ENCODE data around the gene SLAMF1. TPM values are rescaled to one million over a fixed set of nuclear protein-coding genes. Genes with fewer than 3 reads are reported as not detected.

Gene SLAMF1
- total RNA-seq, 1 donor from 2014 or later, result not detected

DNA sequence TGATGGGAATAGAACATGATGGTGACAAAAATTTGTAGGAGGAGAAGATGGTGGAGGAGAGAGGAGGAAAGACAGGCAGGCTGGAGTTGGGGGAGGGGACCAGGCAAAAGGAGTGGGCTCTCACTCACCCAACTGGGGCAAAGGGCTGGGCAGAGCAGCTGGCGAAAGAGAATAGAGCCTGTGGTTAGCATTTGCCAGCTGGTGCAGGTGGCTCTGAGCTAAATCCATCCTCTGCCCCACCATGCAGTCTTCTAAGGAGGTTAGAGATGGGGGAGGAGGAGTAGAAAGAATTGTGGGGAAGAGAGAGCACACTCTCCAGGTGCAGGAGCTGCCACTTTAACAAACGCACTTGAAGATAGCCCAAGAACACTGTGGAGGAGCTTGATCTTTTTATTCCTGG is 27.6 kb upstream of the SLAMF1 start:
- H3K4me3 ChIP-seq (ENCODE audit: insufficient read depth, low read depth, low read length), result no peak overlapping the region
- TF ChIP-seq, protein P1, sequence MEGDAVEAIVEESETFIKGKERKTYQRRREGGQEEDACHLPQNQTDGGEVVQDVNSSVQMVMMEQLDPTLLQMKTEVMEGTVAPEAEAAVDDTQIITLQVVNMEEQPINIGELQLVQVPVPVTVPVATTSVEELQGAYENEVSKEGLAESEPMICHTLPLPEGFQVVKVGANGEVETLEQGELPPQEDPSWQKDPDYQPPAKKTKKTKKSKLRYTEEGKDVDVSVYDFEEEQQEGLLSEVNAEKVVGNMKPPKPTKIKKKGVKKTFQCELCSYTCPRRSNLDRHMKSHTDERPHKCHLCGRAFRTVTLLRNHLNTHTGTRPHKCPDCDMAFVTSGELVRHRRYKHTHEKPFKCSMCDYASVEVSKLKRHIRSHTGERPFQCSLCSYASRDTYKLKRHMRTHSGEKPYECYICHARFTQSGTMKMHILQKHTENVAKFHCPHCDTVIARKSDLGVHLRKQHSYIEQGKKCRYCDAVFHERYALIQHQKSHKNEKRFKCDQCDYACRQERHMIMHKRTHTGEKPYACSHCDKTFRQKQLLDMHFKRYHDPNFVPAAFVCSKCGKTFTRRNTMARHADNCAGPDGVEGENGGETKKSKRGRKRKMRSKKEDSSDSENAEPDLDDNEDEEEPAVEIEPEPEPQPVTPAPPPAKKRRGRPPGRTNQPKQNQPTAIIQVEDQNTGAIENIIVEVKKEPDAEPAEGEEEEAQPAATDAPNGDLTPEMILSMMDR (IDR thresholded peaks at IDR 0.05; ENCODE audit: insufficient read depth, low read depth, low read length), result no peak
- no peak for TF ChIP-seq EZH2 (IDR thresholded peaks at IDR 0.05; ENCODE audit: insufficient read depth, low read length)

DNA sequence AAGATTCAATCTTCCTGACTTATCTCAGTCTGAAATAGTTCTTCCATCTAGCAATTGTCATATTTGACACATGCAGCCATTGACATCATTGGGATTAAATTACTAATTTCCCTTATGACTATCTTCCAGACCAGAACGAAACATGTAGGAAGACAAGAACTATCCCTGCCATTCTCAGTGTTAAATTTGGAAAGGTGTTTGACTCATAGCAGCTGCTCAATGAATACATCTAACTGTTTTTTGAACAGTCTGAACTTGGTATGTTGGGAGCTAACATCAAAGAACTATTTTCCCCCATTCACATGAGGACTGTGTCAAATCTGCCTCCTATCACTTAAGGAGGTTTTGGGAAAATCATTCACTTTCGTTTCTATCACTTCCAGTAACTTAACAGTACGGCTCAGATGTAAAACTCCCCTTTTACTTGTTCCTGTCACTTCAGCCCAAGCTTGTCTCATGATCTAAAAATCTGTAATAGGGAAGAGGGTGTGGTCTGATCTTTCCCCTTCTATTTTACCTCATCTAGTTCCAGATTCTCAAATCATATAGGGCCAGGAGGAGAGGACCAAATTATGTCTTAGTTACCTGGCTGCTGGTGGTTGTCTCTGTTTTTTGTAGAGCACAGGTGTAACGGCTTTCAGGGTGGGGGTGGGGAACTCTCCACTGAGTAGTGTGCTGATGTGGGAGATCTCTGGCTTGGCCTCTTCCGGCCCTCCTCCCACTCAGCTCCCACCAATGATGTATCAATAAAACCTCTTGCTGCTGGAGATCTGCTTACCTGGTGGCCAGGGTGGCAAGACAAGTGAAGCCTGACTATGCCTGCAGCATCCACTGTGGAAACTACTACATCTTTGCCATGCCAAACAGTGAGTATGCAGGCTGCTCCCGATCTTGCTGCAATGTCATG is 26.2 kb upstream of the SLAMF1 start:
- Histone ChIP-seq H3K9ac (ENCODE audit: low read length) (no peak overlapping the region), H3K36me3 (ENCODE audit: insufficient read depth, low read length) (no peaks in the 10 kb centered on the region), H3K27ac (ENCODE audit: low read depth, low read length) (no peak overlapping the region), H3K4me2 (ENCODE audit: low read length) (no peak overlapping the region), H3K9me3 (ENCODE audit: insufficient read depth, low read depth, low read length) (no peaks in the 10 kb centered on the region), H2AFZ (ENCODE audit: low read depth, low read length) (no peak overlapping the region), H3K4me3 (ENCODE audit: insufficient read depth, low read depth, low read length) (no peak overlapping the region), H4K20me1 (ENCODE audit: insufficient read depth, low read length) (no peaks in the 10 kb centered on the region), H3K4me1 (ENCODE audit: insufficient read depth, low read length) (no peaks in the 10 kb centered on the region), H3K27me3 (ENCODE audit: insufficient read depth, low read length) (no peaks in the 10 kb centered on the region), H3K79me2 (ENCODE audit: insufficient read depth, low read length) (no peaks in the 10 kb centered on the region)
- H3K9me3 Mint-ChIP-seq (ENCODE audit: unreplicated experiment), result no peaks in the 10 kb centered on the region
- no peaks in the 10 kb centered on the region for H3K4me1 Mint-ChIP-seq (ENCODE audit: low read depth, unreplicated experiment)
- FAIRE-seq (no peak), DNase-seq (ENCODE audit: low read depth) (no peak)
- H3K36me3 Mint-ChIP-seq (ENCODE audit: low read depth, unreplicated experiment), result no peaks in the 10 kb centered on the region
- no peak overlapping the region for H3K4me3 Mint-ChIP-seq (ENCODE audit: unreplicated experiment)
- TF ChIP-seq, protein P1 (IDR thresholded peaks at IDR 0.05; ENCODE audit: insufficient read depth, low read depth, low read length), result no peak
- no peak for TF ChIP-seq EZH2 (IDR thresholded peaks at IDR 0.05; ENCODE audit: insufficient read depth, low read length)
- peaks cover 16% of the 10 kb centered on the region for H3K27me3 Mint-ChIP-seq (ENCODE audit: low read depth, unreplicated experiment)
- H3K27ac Mint-ChIP-seq (ENCODE audit: unreplicated experiment), result no peak overlapping the region

More for the DNA sequence above, 27.6 kb upstream of the SLAMF1 start:
- Histone ChIP-seq H4K20me1 (ENCODE audit: insufficient read depth, low read length) (no peaks in the 10 kb centered on the region), H3K36me3 (ENCODE audit: insufficient read depth, low read length) (no peaks in the 10 kb centered on the region), H3K27ac (ENCODE audit: low read depth, low read length) (no peak overlapping the region), H3K9me3 (ENCODE audit: insufficient read depth, low read depth, low read length) (no peaks in the 10 kb centered on the region), H3K9ac (ENCODE audit: low read length) (no peak overlapping the region), H3K4me2 (ENCODE audit: low read length) (no peak overlapping the region), H3K4me1 (ENCODE audit: insufficient read depth, low read length) (no peaks in the 10 kb centered on the region), H3K79me2 (ENCODE audit: insufficient read depth, low read length) (no peaks in the 10 kb centered on the region), H3K27me3 (ENCODE audit: insufficient read depth, low read length) (no peaks in the 10 kb centered on the region), H2AFZ (ENCODE audit: low read depth, low read length) (no peak overlapping the region)
- peaks cover 22% of the 10 kb centered on the region for H3K27me3 Mint-ChIP-seq (ENCODE audit: low read depth, unreplicated experiment)
- no peaks in the 10 kb centered on the region for H3K4me1 Mint-ChIP-seq (ENCODE audit: low read depth, unreplicated experiment)
- H3K36me3 Mint-ChIP-seq (ENCODE audit: low read depth, unreplicated experiment), result no peaks in the 10 kb centered on the region
- DNase-seq (ENCODE audit: low read depth) (no peak), FAIRE-seq (no peak)
- no peaks in the 10 kb centered on the region for H3K9me3 Mint-ChIP-seq (ENCODE audit: unreplicated experiment)
- no peak overlapping the region for H3K27ac Mint-ChIP-seq (ENCODE audit: unreplicated experiment)
- H3K4me3 Mint-ChIP-seq (ENCODE audit: unreplicated experiment), result no peak overlapping the region
